Subcutaneous abdominal adipose tissue (tissue), 5 donors: ENCODE data around the gene WSCD1.

Source experiments
- H3K27ac ChIP-seq: one replicate; pipeline ENCODE4 v1.7.0; 2013; ENCODE audit warnings: low read depth, mild to moderate bottlenecking, inconsistent platforms, low read length, moderate library complexity
- H3K27me3 ChIP-seq, 5 donors: one replicate each; pipeline ENCODE4 v1.7.0; 2013; ENCODE audit warnings: low read length in 5 of 5, inconsistent platforms in 1 of 5; ENCODE audit not compliant: control insufficient read depth in 5 of 5, insufficient read depth in 4 of 5
- H3K36me3 ChIP-seq, 5 donors: one replicate each; pipeline ENCODE4 v1.7.0; 2013; ENCODE audit warnings: low read length in 5 of 5; ENCODE audit not compliant: control insufficient read depth in 5 of 5, insufficient read depth in 5 of 5
- H3K4me1 ChIP-seq, 5 donors: one replicate each; pipeline ENCODE4 v1.7.0; 2013; ENCODE audit warnings: low read length in 5 of 5, mild to moderate bottlenecking in 3 of 5, moderate library complexity in 1 of 5; ENCODE audit not compliant: control insufficient read depth in 5 of 5, insufficient read depth in 5 of 5
- H3K4me3 ChIP-seq, 5 donors: one replicate each; pipeline ENCODE4 v1.7.0; 2013; ENCODE audit warnings: low read length in 5 of 5, low read depth in 1 of 5
- H3K9ac ChIP-seq, 5 donors: one replicate each; pipeline ENCODE4 v1.7.0; 2013; ENCODE audit warnings: low read length in 5 of 5, mild to moderate bottlenecking in 4 of 5, moderate library complexity in 3 of 5
- H3K9me3 ChIP-seq, 5 donors: one replicate each; pipeline ENCODE4 v1.7.0; 2013; ENCODE audit warnings: low read length in 5 of 5; ENCODE audit not compliant: control insufficient read depth in 5 of 5
- donor health status: healthy.
- donor health status: healthy.
- donor health status: healthy.
- donor health status: healthy.
- donor health status: healthy.

WSCD1 gene

DNA sequence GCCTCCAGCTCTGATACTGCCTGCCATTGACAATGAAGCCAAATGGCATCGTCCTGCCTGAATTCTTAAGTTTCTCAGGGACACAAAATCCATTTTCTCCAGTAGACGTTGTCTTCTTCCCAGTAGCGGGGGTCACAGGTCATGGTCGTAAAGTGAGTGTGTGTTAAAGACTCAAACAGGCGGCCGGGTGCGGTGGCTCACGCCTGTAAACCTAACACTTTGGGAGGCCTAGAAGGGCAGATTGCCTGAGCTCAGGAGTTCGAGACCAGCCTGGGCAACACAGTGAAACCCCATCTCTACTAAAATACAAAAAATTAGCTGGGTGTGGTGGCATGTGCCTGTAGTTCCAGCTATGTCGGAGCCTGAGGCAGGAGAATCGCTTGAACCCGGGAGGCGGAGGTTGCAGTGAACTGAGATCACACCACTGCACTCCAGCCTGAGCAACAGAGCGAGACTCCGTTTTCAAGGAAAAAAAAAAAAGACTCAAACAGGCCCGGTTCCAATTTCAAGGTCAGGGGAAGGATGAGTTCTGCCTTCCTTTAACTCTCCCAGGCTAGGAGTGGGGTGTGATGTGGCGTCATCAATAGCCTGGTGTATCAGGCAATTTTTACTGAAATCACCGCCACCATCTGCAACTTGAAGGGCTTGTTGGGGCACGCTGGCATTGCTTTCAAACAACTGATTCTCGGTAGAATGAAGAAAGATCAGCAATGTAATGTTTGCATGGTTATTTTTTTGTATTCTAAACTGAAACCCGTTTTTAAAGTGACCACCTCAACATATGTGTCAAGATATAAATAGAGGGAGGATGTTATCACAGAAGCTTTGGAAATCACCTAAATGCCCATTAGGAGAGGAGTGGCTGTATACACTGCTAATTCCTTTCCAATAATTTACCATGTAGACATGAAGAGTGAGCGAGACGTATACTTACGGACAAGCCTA lies 91.0 kb downstream of the WSCD1 start:
- H3K27me3 ChIP-seq, result peaks cover 4 to 30% (median 16%) of the 10 kb centered on the region in 5 donors
- no peak overlapping the region for H3K27ac ChIP-seq
- H3K36me3 ChIP-seq, result no peaks in the 10 kb centered on the region

DNA sequence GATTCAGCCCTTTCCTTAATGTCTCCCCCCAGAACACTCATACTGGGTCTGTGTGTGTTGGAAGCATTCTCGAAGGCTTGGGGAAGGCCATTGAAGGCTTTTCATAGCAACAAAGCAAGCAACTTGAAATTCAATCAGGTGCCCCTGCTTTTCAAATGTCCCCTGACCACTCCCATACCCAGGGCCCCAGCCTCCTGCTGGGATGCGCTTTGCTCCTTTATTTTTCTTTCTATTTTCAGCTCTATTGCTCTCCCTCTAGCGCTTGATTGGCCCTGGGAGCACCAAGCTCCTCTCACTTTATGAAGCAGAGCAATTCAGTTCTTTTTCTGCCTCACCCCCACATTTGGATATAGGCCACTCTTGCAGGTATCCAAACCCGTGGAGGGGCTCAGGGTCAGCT lies 92.0 kb downstream of the WSCD1 start:
- H3K4me3 ChIP-seq, result no peak overlapping the region
- no peak overlapping the region for H3K27ac ChIP-seq
- no peaks in the 10 kb centered on the region for H3K9me3 ChIP-seq
- H3K4me1 ChIP-seq, result no peaks in the 10 kb centered on the region
- H3K36me3 ChIP-seq, result no peaks in the 10 kb centered on the region
- H3K27me3 ChIP-seq, result peaks cover 4 to 35% (median 16%) of the 10 kb centered on the region in 5 donors
- H3K9ac ChIP-seq, result no peak overlapping the region

More for the DNA sequence above, 91.0 kb downstream of the WSCD1 start:
- Histone ChIP-seq H3K4me1 (no peaks in the 10 kb centered on the region), H3K9me3 (no peaks in the 10 kb centered on the region), H3K9ac (no peak overlapping the region), H3K4me3 (no peak overlapping the region)

- Histone ChIP-seq H3K9ac (no peak overlapping the region), H3K27me3 (peaks cover 4 to 37% (median 16%) of the 10 kb centered on the region in 5 donors), H3K9me3 (no peaks in the 10 kb centered on the region)
Observed at GRCh38 chr17:6162892-6163291, 92.7 kb downstream of the WSCD1 start.

GRCh38 chr17:6163612-6164333 lies 93.6 kb downstream of the WSCD1 start:
- Histone ChIP-seq H3K9ac (no peak overlapping the region), H3K4me1 (no peaks in the 10 kb centered on the region), H3K27me3 (peaks cover 6 to 36% (median 16%) of the 10 kb centered on the region in 5 donors), H3K4me3 (no peak overlapping the region), H3K36me3 (no peaks in the 10 kb centered on the region), H3K9me3 (no peaks in the 10 kb centered on the region), H3K27ac (no peak overlapping the region)

More at GRCh38 chr17:6162892-6163291, 92.7 kb downstream of the WSCD1 start:
- H3K27ac ChIP-seq, result no peak overlapping the region
- no peaks in the 10 kb centered on the region for H3K36me3 ChIP-seq
- H3K4me3 ChIP-seq, result no peak overlapping the region
- no peaks in the 10 kb centered on the region for H3K4me1 ChIP-seq

DNA sequence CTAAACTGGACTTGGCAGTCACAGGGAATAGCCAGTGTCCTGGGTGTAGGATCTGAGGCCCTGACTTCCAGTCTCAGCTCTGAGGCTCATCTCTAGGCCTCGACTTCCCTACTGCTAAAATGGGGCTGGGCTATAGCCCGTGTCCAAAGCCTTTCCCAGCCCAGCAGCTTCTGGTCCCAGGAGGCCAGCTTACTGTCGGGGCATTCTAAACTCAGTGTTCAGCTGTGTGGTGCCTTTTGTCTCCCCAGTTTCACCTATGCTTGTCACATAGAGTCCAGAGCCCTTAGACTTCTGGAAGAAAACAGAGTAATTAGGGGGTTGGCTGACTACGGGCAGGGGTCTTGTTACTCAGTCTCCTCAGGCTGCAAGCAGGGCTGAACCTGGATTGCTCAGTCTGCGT lies 94.8 kb downstream of the WSCD1 start:
- Histone ChIP-seq H3K27ac (no peak overlapping the region), H3K9me3 (no peaks in the 10 kb centered on the region), H3K4me3 (no peak overlapping the region), H3K4me1 (no peaks in the 10 kb centered on the region), H3K27me3 (peaks cover 7 to 39% (median 15%) of the 10 kb centered on the region in 5 donors), H3K36me3 (no peaks in the 10 kb centered on the region), H3K9ac (no peak overlapping the region)

- no peaks in the 10 kb centered on the region for H3K4me1 ChIP-seq
- H3K4me3 ChIP-seq, result no peak overlapping the region
- peaks cover 6 to 39% (median 12%) of the 10 kb centered on the region in 5 donors for H3K27me3 ChIP-seq
Observed at GRCh38 chr17:6165806-6166205, 95.6 kb downstream of the WSCD1 start.

DNA sequence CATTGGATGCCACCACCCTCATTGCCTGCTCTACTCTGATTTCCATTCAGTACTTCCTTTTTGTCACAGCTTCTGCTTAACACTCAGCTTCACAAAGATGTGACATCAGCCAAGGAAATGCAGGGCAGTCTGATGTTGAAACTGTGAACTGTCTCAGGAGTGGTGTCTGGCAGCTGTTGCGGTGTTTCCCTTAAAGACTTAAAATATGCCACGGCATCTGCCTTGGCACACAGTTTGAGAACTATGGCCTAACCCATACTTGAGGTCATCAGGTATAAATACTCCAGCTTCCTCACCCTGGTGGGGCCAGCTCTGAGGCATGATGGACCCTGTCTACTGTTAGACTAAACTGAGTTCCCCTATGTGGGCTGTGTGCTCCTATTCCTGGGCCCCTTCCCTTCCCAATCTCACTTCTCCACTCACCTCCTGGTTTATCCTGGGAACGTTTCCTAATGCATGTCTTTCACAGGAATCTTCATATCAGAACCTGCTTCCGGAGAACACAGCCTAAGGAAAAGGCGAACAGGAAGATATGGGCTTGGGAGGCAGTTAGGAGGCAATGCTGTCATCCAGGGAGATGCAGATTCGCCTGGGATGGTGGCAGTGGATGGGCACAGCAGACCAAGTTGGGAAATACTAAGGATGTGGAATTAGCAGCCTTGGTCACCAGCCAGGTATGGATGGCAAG lies 96.5 kb downstream of the WSCD1 start:
- Histone ChIP-seq H3K36me3 (no peaks in the 10 kb centered on the region), H3K27ac (no peak overlapping the region), H3K9ac (no peak overlapping the region), H3K27me3 (peaks cover 3 to 39% (median 12%) of the 10 kb centered on the region in 5 donors), H3K9me3 (no peaks in the 10 kb centered on the region), H3K4me1 (no peaks in the 10 kb centered on the region), H3K4me3 (no peak overlapping the region)

More at GRCh38 chr17:6165806-6166205, 95.6 kb downstream of the WSCD1 start:
- Histone ChIP-seq H3K36me3 (no peaks in the 10 kb centered on the region), H3K27ac (no peak overlapping the region), H3K9ac (no peak overlapping the region), H3K9me3 (no peaks in the 10 kb centered on the region)

- Histone ChIP-seq H3K27ac (no peak overlapping the region), H3K4me3 (no peak overlapping the region), H3K27me3 (peaks cover 3 to 32% (median 11%) of the 10 kb centered on the region in 5 donors), H3K36me3 (no peaks in the 10 kb centered on the region), H3K9ac (no peak overlapping the region), H3K9me3 (no peaks in the 10 kb centered on the region), H3K4me1 (no peaks in the 10 kb centered on the region)
Observed at GRCh38 chr17:6168296-6168695, 98.1 kb downstream of the WSCD1 start.

GRCh38 chr17:6170349-6170748 lies 100.2 kb downstream of the WSCD1 start:
- no peaks in the 10 kb centered on the region for H3K4me1 ChIP-seq
- H3K9ac ChIP-seq, result no peak overlapping the region
- H3K27ac ChIP-seq, result no peak overlapping the region
- no peaks in the 10 kb centered on the region for H3K36me3 ChIP-seq
- no peaks in the 10 kb centered on the region for H3K9me3 ChIP-seq
- peaks cover 0 to 14% (median 6%) of the 10 kb centered on the region in 5 donors for H3K27me3 ChIP-seq
- H3K4me3 ChIP-seq, result no peak overlapping the region
